Pancreas (tissue), 10 donors: ENCODE measurements around the gene RRAD. TPM values are rescaled to one million over a fixed set of nuclear protein-coding genes. Genes with fewer than 3 reads are reported as not detected.

Experiments
- ATAC-seq, 4 donors: fragments of 200-7000 bp; cut with Tn5 transposase; one replicate each; pipeline versions ENCODE4 v1.8.0 to v1.9.1; 2020; ENCODE audit warnings: mild to moderate bottlenecking in 4 of 4, moderate library complexity in 4 of 4
- DNase-seq, 6 donors: peaks; one replicate each; pipeline ENCODE4 v3.0.0-alpha.2; 2020
- FAIRE-seq: peaks from 2 replicates; lab custom pipeline; 2012; peaks lifted over from hg19 to GRCh38; lab: Jason Lieb, UNC
- H3K27ac ChIP-seq, 4 donors: fragments of 200-600 bp; sonication (generic); 1 replicate in 3 of 4; 2 replicates in 1 of 4; pipeline versions ENCODE4 v1.5.0 to v1.8.0; 2020
- H3K27me3 ChIP-seq, 4 donors: fragments of 200-600 bp; one replicate each; pipeline ENCODE4 v1.8.0; 2021
- H3K36me3 ChIP-seq, 3 donors: fragments of 200-600 bp; sonication (generic) in 1 of 3; one replicate each; pipeline versions ENCODE4 v1.5.0 to v1.8.0; 2020 to 2021
- H3K4me1 ChIP-seq, 3 donors: fragments of 200-600 bp; one replicate each; pipeline ENCODE4 v1.8.0; 2021
- H3K4me3 ChIP-seq, 4 donors: fragments of 200-600 bp; sonication (generic) in 2 of 4; one replicate each; pipeline versions ENCODE4 v1.5.0 to v1.8.0; 2020 to 2021
- H3K9me3 ChIP-seq, 4 donors: fragments of 200-600 bp; one replicate each; pipeline ENCODE4 v1.8.0; 2021
- CTCF ChIP-seq, 4 donors: fragments of 200-600 bp; sonication (generic) in 3 of 4; IDR thresholded peaks; one replicate each; pipeline versions ENCODE4 v1.5.0 to v1.8.0; 2021; ENCODE audit warnings: antibody characterized with exemption in 4 of 4
- WGBS, 2 donors: extraction: QIAGEN DNeasy Blood & Tissue Kit; methylation state at CpG; one replicate each; pipeline ENCODE4 v1.1.7; 2013; 5-methylcytosine and 5-hydroxymethylcytosine counted together
- intact Hi-C, 3 donors: fragments of 100-400 bp; cut with DNase I; formaldehyde crosslinking; loops; one replicate each; pipeline versions ENCODE4 v1.11.1 to v1.14.2; 2022
- polyA plus RNA-seq, 2 donors: library from polyadenylated mRNA; stranded (reverse); fragments of 200-250 nt; gene quantifications; one replicate each; pipeline ENCODE4 v1.2.3, GENCODE V29; 2013
- total RNA-seq, 6 donors: library from RNA; stranded (reverse); fragmentation: NEBNext Ultra II Directional in 4 of 6; extraction: Animal tissue kit (Norgen Biotek cat#: 25700) in 4 of 6; gene quantifications; one replicate each; pipeline versions ENCODE4 v1.2.1 to v1.2.4, GENCODE V29; 2021 to 2023
- donor health status: healthy with polysubstance abuse.
- donor health status: DM: no; HTN: no; CAD: no; lungs with moderate emphysema.
- donor health status: DM: no; HTN: no; CAD: no.
- donor health status: control.
- donor health status: control.
- donor health status: Bipolar disorder and iron deficiency.
- donor health status: DM: yes; HTN: yes; CAD: no.
- donor health status: DM: no; HTN: no; CAD: no.
- donor health status: DM: no; HTN: no; CAD: no.
- donor health status: DM: yes; HTN: yes; CAD: no.

RRAD gene
- total and polyA plus RNA-seq, 8 donors = 0.20 to 2.9 (median 0.60) TPM

DNA sequence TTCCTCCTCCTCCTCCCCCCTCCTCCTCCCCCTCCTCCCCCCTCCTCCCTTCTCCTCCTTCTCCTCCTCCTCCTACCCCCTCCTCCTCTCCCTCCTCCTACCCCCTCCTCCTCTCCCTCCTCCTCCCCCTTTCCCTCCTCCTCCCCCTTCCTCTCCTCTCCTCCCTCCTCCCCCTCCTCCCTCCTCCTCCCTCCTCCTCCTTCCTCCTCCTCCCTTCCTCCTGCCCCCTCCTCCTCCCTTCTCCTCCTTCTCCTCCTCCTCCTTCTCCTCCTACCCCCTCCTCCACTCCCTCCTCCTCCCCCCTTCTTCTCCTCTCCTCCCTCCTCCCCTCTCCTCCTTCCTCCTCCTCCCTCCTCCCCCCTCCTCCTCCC, 51.7 kb downstream of the RRAD start:
- intact Hi-C loops = loop anchor here in 1 of 3 donors (5.0 kb wide), 1 partner anchor 146 kb away; no protein-coding TSS in a partner anchor
- FAIRE-seq (no peak), DNase-seq (peak in 1 of 6 donors; percentile 42), ATAC-seq (no peak)
- Histone ChIP-seq H3K27ac (no peak overlapping the region), H3K36me3 (no peaks in the 10 kb centered on the region), H3K9me3 (no peaks in the 10 kb centered on the region), H3K27me3 (no peaks in the 10 kb centered on the region), H3K4me3 (no peak overlapping the region), H3K4me1 (peaks cover 6 to 16% (median 6%) of the 10 kb centered on the region in 3 donors)
- no peak for TF ChIP-seq CTCF (IDR thresholded peaks at IDR 0.05)

GRCh38 chr16:66872943-66873684, 52.2 kb downstream of the RRAD start:
- H3K4me3 ChIP-seq = peak overlapping the region; percentile 9 to 47 (median 24)
- no peaks in the 10 kb centered on the region for H3K36me3 ChIP-seq
- H3K9me3 ChIP-seq = no peaks in the 10 kb centered on the region
- no peaks in the 10 kb centered on the region for H3K27me3 ChIP-seq
- intact Hi-C loops = loop anchor here in 1 of 3 donors (5.0 kb wide), 1 partner anchor 146 kb away; no protein-coding TSS in a partner anchor
- peak overlapping the region in 3 of 4 donors; percentile 10 to 57 (median 55) for H3K27ac ChIP-seq
- peak; percentile 92 to 95 (median 92) for TF ChIP-seq CTCF (IDR thresholded peaks at IDR 0.05)
- no peak for FAIRE-seq
- peak; percentile 89 to 98 (median 92) for DNase-seq
- peak; percentile 95 to 97 (median 96) for ATAC-seq
- peaks cover 6 to 11% (median 6%) of the 10 kb centered on the region in 3 donors for H3K4me1 ChIP-seq
- WGBS, 2 donors = 3% methylated on average over 39 of the region's 39 CpGs

DNA sequence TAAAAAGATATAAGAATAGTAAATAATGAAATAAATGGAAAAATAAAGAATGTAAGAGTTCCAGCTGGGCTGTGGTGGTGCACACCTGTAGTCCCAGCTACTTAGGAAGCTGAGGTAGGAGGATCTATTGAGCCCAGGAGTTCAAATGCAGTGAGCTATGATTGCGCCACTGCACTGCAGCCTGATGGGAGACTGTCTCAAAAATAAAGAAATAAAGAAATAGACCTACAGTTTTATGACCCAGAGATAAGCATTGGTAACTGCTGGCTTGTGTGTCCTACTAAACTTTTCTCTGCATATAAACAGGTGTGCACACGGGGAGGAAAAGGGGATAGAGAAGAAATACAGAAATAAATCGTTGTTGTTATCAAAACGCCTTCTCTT, 52.8 kb downstream of the RRAD start:
- ATAC-seq (peak in 2 of 4 donors; percentile 1 to 2), DNase-seq (no peak), FAIRE-seq (no peak)
- 26 to 29% methylated on average over 4 of the region's 4 CpGs for WGBS, 2 donors
- intact Hi-C loops = loop anchor here in 1 of 3 donors (5.0 kb wide), 1 partner anchor 145 kb away; no protein-coding TSS in a partner anchor
- peak overlapping the region in 3 of 4 donors; percentile 10 to 57 (median 55) for H3K27ac ChIP-seq
- no peaks in the 10 kb centered on the region for H3K27me3 ChIP-seq
- H3K9me3 ChIP-seq = no peaks in the 10 kb centered on the region
- H3K4me1 ChIP-seq = peaks cover under 1 to 7% (median 6%) of the 10 kb centered on the region in 3 donors
- peak overlapping the region; percentile 9 to 47 (median 24) for H3K4me3 ChIP-seq
- TF ChIP-seq CTCF (IDR thresholded peaks at IDR 0.05) = no peak
- H3K36me3 ChIP-seq = no peaks in the 10 kb centered on the region

- no peak for ATAC-seq
Observed at GRCh38 chr16:66871840-66872239, 53.5 kb downstream of the RRAD start.

More at GRCh38 chr16:66871840-66872239, 53.5 kb downstream of the RRAD start:
- Histone ChIP-seq H3K36me3 (no peaks in the 10 kb centered on the region), H3K27me3 (no peaks in the 10 kb centered on the region), H3K9me3 (no peaks in the 10 kb centered on the region), H3K27ac (no peak overlapping the region), H3K4me3 (no peak overlapping the region), H3K4me1 (peaks cover 0 to 7% (median 6%) of the 10 kb centered on the region in 3 donors)
- no peak for TF ChIP-seq CTCF (IDR thresholded peaks at IDR 0.05)
- WGBS, 2 donors = 62 to 63% methylated on average over 3 of the region's 3 CpGs
- intact Hi-C loops = loop anchor here in 1 of 3 donors (5.0 kb wide), 1 partner anchor 145 kb away; no protein-coding TSS in a partner anchor
- no peak for DNase-seq
- no peak for FAIRE-seq

Other genes starting within 250 kb of the RRAD start
- 10 to 100 TPM; 31.7 to 43.5 (median 38.8) TPM for gene CMTM4, start 228.8 kb downstream of the RRAD start, total RNA-seq
- 10 to 100 TPM; 14.9 to 18.4 TPM for gene CMTM4, start 228.8 kb downstream of the RRAD start, polyA plus RNA-seq
- gene DYNC1LI2, start 173.9 kb downstream of the RRAD start, total RNA-seq = 10 to 100 TPM; 53.0 to 83.0 (median 68.1) TPM
- gene DYNC1LI2, start 173.9 kb downstream of the RRAD start, polyA plus RNA-seq = 10 to 100 TPM; 44.4 to 57.7 TPM
- gene TERB1, start 124.0 kb downstream of the RRAD start, total RNA-seq = not detected
- not detected for gene TERB1, start 124.0 kb downstream of the RRAD start, polyA plus RNA-seq
- gene NAE1, start 94.6 kb downstream of the RRAD start, total RNA-seq = 10 to 100 TPM; 19.3 to 26.7 (median 21.2) TPM
- gene NAE1, start 94.6 kb downstream of the RRAD start, polyA plus RNA-seq = 10 to 100 TPM; 20.4 to 29.8 TPM
- gene CA7, start 81.1 kb downstream of the RRAD start, total RNA-seq = not detected
- not detected for gene CA7, start 81.1 kb downstream of the RRAD start, polyA plus RNA-seq
- gene PDP2, start 45.0 kb downstream of the RRAD start, total RNA-seq = 1 to 10 TPM; 6.1 to 8.5 (median 7.7) TPM
- 1 to 10 TPM; 1.6 TPM for gene PDP2, start 45.0 kb downstream of the RRAD start, polyA plus RNA-seq
- not detected for gene CDH16, start 6.7 kb downstream of the RRAD start, total RNA-seq
- not detected for gene CDH16, start 6.7 kb downstream of the RRAD start, polyA plus RNA-seq
- gene CIAO2B, start 8.9 kb upstream of the RRAD start, total RNA-seq = 10 to 100 TPM; 14.8 to 31.5 (median 22.0) TPM
- gene CIAO2B, start 8.9 kb upstream of the RRAD start, polyA plus RNA-seq = 10 to 100 TPM; 73.7 to 86.9 TPM
- gene CES2, start 10.0 kb upstream of the RRAD start, total RNA-seq = 10 to 100 TPM; 14.3 to 23.1 (median 17.3) TPM
- 10 to 100 TPM; 14.9 to 18.6 TPM for gene CES2, start 10.0 kb upstream of the RRAD start, polyA plus RNA-seq
- gene CES3, start 35.7 kb upstream of the RRAD start, total RNA-seq = 1 to 10 TPM; 1.9 to 6.2 (median 4.6) TPM
- 1 to 10 TPM; 4.6 to 7.3 TPM for gene CES3, start 35.7 kb upstream of the RRAD start, polyA plus RNA-seq
- gene CES4A, start 63.1 kb upstream of the RRAD start, total RNA-seq = 10 to 100 TPM in 1 of 6 donors, 1 to 10 TPM in 5; 3.2 to 10.2 (median 4.6) TPM
- gene CES4A, start 63.1 kb upstream of the RRAD start, polyA plus RNA-seq = 10 to 100 TPM; 43.1 to 59.5 TPM
- 10 to 100 TPM; 13.1 to 27.0 (median 20.1) TPM for gene CBFB, start 103.6 kb upstream of the RRAD start, total RNA-seq
- 10 to 100 TPM; 11.5 to 19.7 TPM for gene CBFB, start 103.6 kb upstream of the RRAD start, polyA plus RNA-seq
- 1 to 10 TPM; 2.8 to 7.3 (median 4.2) TPM for gene PHAF1, start 184.4 kb upstream of the RRAD start, total RNA-seq
- 1 to 10 TPM; 6.1 to 8.9 TPM for gene PHAF1, start 184.4 kb upstream of the RRAD start, polyA plus RNA-seq
- gene B3GNT9, start 225.5 kb upstream of the RRAD start, total RNA-seq = 1 to 10 TPM; 1.8 to 5.1 (median 3.5) TPM
- gene B3GNT9, start 225.5 kb upstream of the RRAD start, polyA plus RNA-seq = 1 to 10 TPM; 3.0 to 9.3 TPM
- 10 to 100 TPM in 4 of 6 donors, 1 to 10 TPM in 2; 9.4 to 17.4 (median 11.5) TPM for gene TRADD, start 234.4 kb upstream of the RRAD start, total RNA-seq
- gene TRADD, start 234.4 kb upstream of the RRAD start, polyA plus RNA-seq = 10 to 100 TPM; 21.3 to 33.3 TPM
- 10 to 100 TPM; 12.9 to 31.7 (median 24.2) TPM for gene FBXL8, start 234.4 kb upstream of the RRAD start, total RNA-seq
- 10 to 100 TPM; 41.6 to 86.2 TPM for gene FBXL8, start 234.4 kb upstream of the RRAD start, polyA plus RNA-seq
- 10 to 100 TPM; 34.9 to 70.0 (median 49.1) TPM for gene HSF4, start 239.2 kb upstream of the RRAD start, total RNA-seq
- 100 to 1,000 TPM; 310 to 330 TPM for gene HSF4, start 239.2 kb upstream of the RRAD start, polyA plus RNA-seq
- 10 to 100 TPM; 15.2 to 31.2 (median 19.8) TPM for gene NOL3, start 245.0 kb upstream of the RRAD start, total RNA-seq
- gene NOL3, start 245.0 kb upstream of the RRAD start, polyA plus RNA-seq = 100 to 1,000 TPM in 1 of 2 donors, 10 to 100 TPM in 1; 84.5 to 119 TPM